GM04503 (cell line): ENCODE measurements around the gene DTNBP1.

Experiments used
- DNase-seq: peaks from one replicate; pipeline ENCODE4 v3.0.0-alpha.2; 2012; ENCODE audit warnings: low read depth

Gene DTNBP1

GRCh38 chr6:15481390-15482291, 181.2 kb downstream of the DTNBP1 start:
- no peak for DNase-seq

GRCh38 chr6:15480525-15480924, 182.3 kb downstream of the DTNBP1 start:
- DNase-seq = no peak

GRCh38 chr6:15479761-15480160, 183.1 kb downstream of the DTNBP1 start:
- DNase-seq = no peak

GRCh38 chr6:15477746-15478145, 185.1 kb downstream of the DTNBP1 start:
- no peak for DNase-seq

GRCh38 chr6:15476631-15477380, 186.0 kb downstream of the DTNBP1 start:
- DNase-seq = no peak

GRCh38 chr6:15475872-15476271, 187.0 kb downstream of the DTNBP1 start:
- DNase-seq = no peak

GRCh38 chr6:15475261-15475660, 187.6 kb downstream of the DTNBP1 start:
- DNase-seq = no peak

GRCh38 chr6:15474196-15474595, 188.6 kb downstream of the DTNBP1 start:
- DNase-seq = peak; percentile 86

GRCh38 chr6:15473741-15474161, 189.1 kb downstream of the DTNBP1 start:
- DNase-seq = peak; percentile 67

- no peak for DNase-seq
These were observed 189.7 kb downstream of the DTNBP1 start for GRCh38 chr6:15473174-15473573.
